CD4-positive, CD25-positive, alpha-beta regulatory T cell (primary cell): ENCODE measurements around the gene TIMM17A. TPM values are rescaled to one million over a fixed set of nuclear protein-coding genes. Genes with fewer than 3 reads are reported as not detected.

ENCODE experiments used
- ATAC-seq, 2 donors: fragments of 150-1000 bp; cut with Tn5 transposase; one replicate each; pipeline ENCODE4 v1.10.0; 2021; ENCODE audit warnings: low read depth in 2 of 2, moderate number of reproducible peaks in 2 of 2, moderate library complexity in 1 of 2
- DNase-seq, 3 donors: peaks; one replicate each; pipeline versions ENCODE4 v3.0.0 to v3.0.0-alpha.2; 2012 to 2022; ENCODE audit warnings: mixed read lengths in 1 of 3
- H3K27ac ChIP-seq: one replicate; pipeline ENCODE4 v1.7.0; 2013; ENCODE audit warnings: mild to moderate bottlenecking, low read length; ENCODE audit not compliant: insufficient read depth, poor library complexity, severe bottlenecking
- H3K27me3 ChIP-seq: one replicate; pipeline ENCODE4 v1.7.0; 2013; ENCODE audit warnings: low read length; ENCODE audit not compliant: control insufficient read depth, insufficient read depth
- H3K36me3 ChIP-seq: one replicate; pipeline ENCODE4 v1.7.0; 2013; ENCODE audit warnings: mild to moderate bottlenecking, low read length, moderate library complexity; ENCODE audit not compliant: control insufficient read depth, insufficient read depth
- H3K4me1 ChIP-seq: 2 replicates; pipeline ENCODE4 v1.7.0; 2013; ENCODE audit warnings: mild to moderate bottlenecking, low read length; ENCODE audit not compliant: insufficient read depth, control insufficient read depth, poor library complexity, severe bottlenecking
- H3K4me3 ChIP-seq: one replicate; pipeline ENCODE4 v1.7.0; 2013; ENCODE audit warnings: low read depth, mild to moderate bottlenecking, low read length, moderate library complexity
- H3K9me3 ChIP-seq, 2 experiments: 1 replicate in 1 of 2; 2 replicates in 1 of 2; pipeline ENCODE4 v1.7.0; 2013; ENCODE audit warnings: low read length in 2 of 2, mild to moderate bottlenecking in 1 of 2, moderate library complexity in 1 of 2; ENCODE audit not compliant: control insufficient read depth in 2 of 2
- H3K27ac Mint-ChIP-seq, 3 donors: one replicate each; pipeline ENCODE4 v1.8.0; 2020 to 2022; ENCODE audit warnings: mild to moderate bottlenecking in 3 of 3, mixed read lengths in 3 of 3, moderate library complexity in 2 of 3
- H3K27me3 Mint-ChIP-seq: one replicate; pipeline ENCODE4 v1.8.0; 2022; ENCODE audit warnings: mild to moderate bottlenecking, mixed read lengths
- H3K36me3 Mint-ChIP-seq: one replicate; pipeline ENCODE4 v1.8.0; 2020; ENCODE audit warnings: mixed read lengths
- H3K4me1 Mint-ChIP-seq, 4 donors: one replicate each; pipeline ENCODE4 v1.8.0; 2020 to 2022; ENCODE audit warnings: mixed read lengths in 4 of 4, mild to moderate bottlenecking in 1 of 4
- H3K4me3 Mint-ChIP-seq, 4 donors: one replicate each; pipeline ENCODE4 v1.8.0; 2020 to 2022; ENCODE audit warnings: mild to moderate bottlenecking in 4 of 4, mixed read lengths in 4 of 4, moderate library complexity in 3 of 4
- H3K9me3 Mint-ChIP-seq, 7 donors: one replicate each; pipeline ENCODE4 v1.8.0; 2020 to 2022; ENCODE audit warnings: mixed read lengths in 7 of 7, mild to moderate bottlenecking in 3 of 7, moderate library complexity in 2 of 7
- polyA plus RNA-seq, 4 donors: library from polyadenylated mRNA; unstranded; fragments of 300-500 nt; fragmentation: Illumina TruSeq; gene quantifications; one replicate each; pipeline ENCODE4 v1.2.3, GENCODE V29; 2021
- total RNA-seq: library from RNA; stranded (reverse); gene quantifications from one replicate; pipeline ENCODE4 v1.2.3, GENCODE V29; 2022

The TIMM17A gene
- total and polyA plus RNA-seq, 5 donors from 2014 or later, result 28.2 to 52.7 (median 37.0) TPM

DNA sequence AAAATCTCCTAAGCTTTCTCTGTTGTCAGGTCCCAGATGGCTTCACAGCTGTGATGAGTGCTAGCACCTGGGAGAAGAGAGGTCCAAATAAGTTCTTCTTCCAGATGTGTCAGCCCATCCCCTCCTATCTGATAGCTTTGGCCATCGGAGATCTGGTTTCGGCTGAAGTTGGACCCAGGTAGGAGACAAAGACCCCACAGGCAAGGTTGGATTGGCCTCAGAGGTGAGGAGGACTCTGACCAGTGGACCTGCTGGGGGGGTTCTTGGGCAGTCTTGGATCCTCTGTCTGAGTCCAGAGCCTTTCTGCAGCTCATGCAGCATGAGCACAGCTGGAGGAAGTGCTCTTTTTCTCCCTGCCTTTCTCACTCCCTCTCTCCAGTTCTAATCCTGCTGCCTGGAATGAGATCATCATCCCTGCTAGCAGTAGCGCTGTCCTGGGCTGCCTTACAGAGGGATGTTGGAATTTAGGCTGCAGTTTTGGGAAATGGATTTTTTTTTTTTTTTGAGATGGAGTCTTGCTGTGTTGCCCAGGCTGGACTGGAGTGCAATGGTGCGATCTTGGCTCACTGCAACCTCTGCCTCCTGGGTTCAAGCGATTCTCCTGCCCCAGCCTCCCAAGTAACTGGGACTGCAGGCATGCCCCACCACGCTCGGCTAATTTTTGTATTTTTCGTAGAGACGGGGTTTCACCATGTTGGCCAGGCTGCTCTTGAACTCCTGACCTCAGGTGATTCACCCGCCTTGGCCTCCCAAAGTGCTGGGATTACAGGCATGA lies 34.2 kb downstream of the TIMM17A start:
- H3K4me1 ChIP-seq, result no peaks in the 10 kb centered on the region
- Mint-ChIP-seq H3K4me1 (peaks cover 1 to 10% (median 4%) of the 10 kb centered on the region in 4 donors), H3K4me3 (no peak overlapping the region), H3K9me3 (no peaks in the 10 kb centered on the region), H3K36me3 (peaks cover 44% of the 10 kb centered on the region), H3K27me3 (no peaks in the 10 kb centered on the region), H3K27ac (no peak overlapping the region)
- ATAC-seq (no peak), DNase-seq (no peak)
- no peak overlapping the region for H3K4me3 ChIP-seq
- H3K9me3 ChIP-seq, result no peaks in the 10 kb centered on the region
- no peak overlapping the region for H3K27ac ChIP-seq
- no peaks in the 10 kb centered on the region for H3K27me3 ChIP-seq
- H3K36me3 ChIP-seq, result peaks cover 49% of the 10 kb centered on the region

DNA sequence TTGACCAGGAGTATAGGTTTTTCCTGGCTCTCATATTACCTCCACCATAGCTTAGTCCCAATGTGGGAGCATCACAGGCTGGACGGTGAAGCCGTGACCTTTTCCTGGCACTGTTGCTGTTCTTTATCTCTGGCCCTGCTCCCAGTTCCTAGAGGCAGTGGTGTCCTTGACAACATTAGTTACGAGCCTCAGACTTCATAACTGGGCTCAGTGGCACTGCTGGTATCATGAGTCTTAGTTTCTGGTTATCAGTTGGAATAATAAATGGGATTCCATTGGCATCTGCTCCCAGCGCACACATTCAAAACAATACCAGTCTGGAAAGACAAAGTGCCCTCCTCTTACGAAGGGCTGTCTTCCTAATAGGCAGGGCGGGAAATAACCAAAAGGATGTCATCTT lies 35.1 kb downstream of the TIMM17A start:
- Histone ChIP-seq H3K27me3 (no peaks in the 10 kb centered on the region), H3K36me3 (peaks cover 50% of the 10 kb centered on the region), H3K9me3 (no peaks in the 10 kb centered on the region), H3K4me1 (no peaks in the 10 kb centered on the region), H3K27ac (no peak overlapping the region), H3K4me3 (no peak overlapping the region)
- Mint-ChIP-seq H3K4me1 (peaks cover 0 to 6% (median under 1%) of the 10 kb centered on the region in 4 donors), H3K4me3 (no peak overlapping the region), H3K36me3 (peaks cover 48% of the 10 kb centered on the region), H3K27ac (no peak overlapping the region), H3K27me3 (no peaks in the 10 kb centered on the region), H3K9me3 (no peaks in the 10 kb centered on the region)
- ATAC-seq, result no peak
- no peak for DNase-seq

DNA sequence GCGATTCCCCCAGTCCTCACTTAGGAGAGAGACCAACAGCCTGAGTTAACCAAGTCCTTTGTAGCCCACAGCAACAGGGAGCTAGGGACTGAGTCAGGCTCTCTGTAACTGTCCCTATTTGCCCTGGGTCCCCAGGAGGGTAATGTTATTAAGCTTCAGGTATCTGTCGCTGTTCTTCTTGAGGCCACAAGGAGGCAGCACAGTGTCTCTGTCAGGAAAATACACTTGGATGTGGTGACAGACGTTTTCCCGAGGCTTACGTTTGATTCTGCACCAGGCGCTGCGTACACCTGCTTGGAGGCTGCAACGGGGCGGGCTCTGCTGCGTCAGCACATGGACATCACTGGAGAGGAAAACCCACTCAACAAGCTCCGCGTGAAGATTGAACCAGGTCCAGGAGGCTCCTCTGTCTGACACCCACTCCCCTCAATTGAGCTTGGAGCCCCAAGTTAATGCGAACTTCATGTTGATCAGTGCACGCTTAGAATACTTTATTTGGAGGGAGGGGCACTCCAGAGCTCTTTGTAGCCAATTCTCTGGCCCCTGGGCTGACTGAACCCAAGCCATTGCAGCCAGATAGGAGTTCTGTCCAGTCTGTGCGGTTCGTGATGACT lies 44.4 kb downstream of the TIMM17A start:
- Histone ChIP-seq H3K4me3 (no peak overlapping the region), H3K36me3 (peaks cover 59% of the 10 kb centered on the region), H3K4me1 (no peaks in the 10 kb centered on the region), H3K27ac (no peak overlapping the region), H3K9me3 (no peaks in the 10 kb centered on the region), H3K27me3 (no peaks in the 10 kb centered on the region)
- Mint-ChIP-seq H3K4me3 (no peak overlapping the region), H3K9me3 (no peaks in the 10 kb centered on the region), H3K27ac (no peak overlapping the region), H3K27me3 (no peaks in the 10 kb centered on the region), H3K4me1 (no peaks in the 10 kb centered on the region), H3K36me3 (peaks cover 58% of the 10 kb centered on the region)
- ATAC-seq, result peak; percentile 61 to 62
- peak in 2 of 3 donors; percentile 22 to 56 for DNase-seq

DNA sequence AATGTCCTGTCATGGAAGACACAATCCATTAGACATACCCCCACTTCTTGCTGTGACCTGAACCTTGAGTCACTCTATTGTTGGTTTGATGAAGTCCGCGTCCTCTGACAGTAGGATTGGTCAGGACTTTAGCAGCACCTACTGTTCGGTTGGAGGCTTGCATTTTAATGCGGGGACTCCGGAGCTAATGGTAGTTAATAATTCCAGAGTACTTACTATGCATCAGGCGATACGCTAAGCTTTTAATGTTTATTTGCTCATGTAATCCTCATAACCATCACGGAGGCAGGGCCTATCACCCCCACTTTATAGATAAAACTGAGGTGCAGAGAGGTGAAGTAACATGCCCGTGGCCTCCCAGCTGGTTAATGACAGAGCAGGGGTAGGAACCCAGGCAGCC lies 47.2 kb downstream of the TIMM17A start:
- Histone ChIP-seq H3K4me3 (no peak overlapping the region), H3K9me3 (no peaks in the 10 kb centered on the region), H3K36me3 (peaks cover 57% of the 10 kb centered on the region), H3K27ac (no peak overlapping the region), H3K4me1 (no peaks in the 10 kb centered on the region), H3K27me3 (no peaks in the 10 kb centered on the region)
- peaks cover 62% of the 10 kb centered on the region for H3K36me3 Mint-ChIP-seq
- ATAC-seq (no peak), DNase-seq (no peak)
- H3K27me3 Mint-ChIP-seq, result no peaks in the 10 kb centered on the region
- H3K27ac Mint-ChIP-seq, result no peak overlapping the region
- no peaks in the 10 kb centered on the region for H3K4me1 Mint-ChIP-seq
- no peak overlapping the region for H3K4me3 Mint-ChIP-seq
- no peaks in the 10 kb centered on the region for H3K9me3 Mint-ChIP-seq

DNA sequence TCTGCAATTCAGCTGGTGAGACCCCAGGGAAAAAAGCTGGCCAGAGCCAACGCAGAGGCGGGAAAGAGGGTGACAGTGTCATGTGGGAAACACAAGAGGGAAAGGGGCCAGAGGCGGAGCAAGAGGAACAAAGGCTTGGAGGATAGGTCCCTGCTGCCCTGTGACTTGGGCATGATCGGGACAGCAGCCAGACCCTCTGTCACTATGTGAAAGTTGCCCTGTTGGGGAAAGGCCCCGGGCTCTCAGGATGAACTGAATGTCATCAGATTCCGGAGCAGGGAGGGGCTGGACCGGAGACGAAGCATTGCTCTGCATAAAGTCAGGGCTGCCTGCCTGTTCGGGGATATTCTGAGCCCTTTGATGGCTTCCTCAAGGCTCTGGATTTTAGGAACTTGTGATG lies 49.4 kb downstream of the TIMM17A start:
- Histone ChIP-seq H3K27me3 (no peaks in the 10 kb centered on the region), H3K27ac (no peak overlapping the region), H3K9me3 (no peaks in the 10 kb centered on the region), H3K4me1 (no peaks in the 10 kb centered on the region), H3K4me3 (no peak overlapping the region), H3K36me3 (peaks cover 55% of the 10 kb centered on the region)
- Mint-ChIP-seq H3K4me1 (peaks cover 0 to 3% (median 3%) of the 10 kb centered on the region in 4 donors), H3K36me3 (peaks cover 58% of the 10 kb centered on the region), H3K27ac (no peak overlapping the region), H3K9me3 (no peaks in the 10 kb centered on the region), H3K4me3 (no peak overlapping the region), H3K27me3 (no peaks in the 10 kb centered on the region)
- ATAC-seq, result no peak
- DNase-seq, result no peak

DNA sequence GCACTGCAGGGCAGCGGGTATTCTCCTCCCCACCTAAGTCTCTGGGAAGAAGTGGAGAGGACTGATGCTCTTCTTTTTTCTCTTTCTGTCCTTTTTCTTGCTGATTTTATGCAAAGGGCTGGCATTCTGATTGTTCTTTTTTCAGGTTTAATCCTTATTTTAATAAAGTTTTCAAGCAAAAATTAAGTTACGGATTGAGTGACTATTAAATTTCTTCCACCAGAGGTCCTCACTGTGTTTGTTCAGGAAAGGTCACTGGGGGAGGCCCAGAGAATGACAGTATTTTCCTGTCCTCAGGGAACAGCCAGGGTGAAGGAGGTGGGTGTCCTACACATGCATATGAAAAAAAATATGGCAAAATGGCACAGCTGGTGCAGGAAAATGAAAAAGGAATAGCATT lies 50.7 kb downstream of the TIMM17A start:
- H3K36me3 Mint-ChIP-seq, result peaks cover 51% of the 10 kb centered on the region

DNA sequence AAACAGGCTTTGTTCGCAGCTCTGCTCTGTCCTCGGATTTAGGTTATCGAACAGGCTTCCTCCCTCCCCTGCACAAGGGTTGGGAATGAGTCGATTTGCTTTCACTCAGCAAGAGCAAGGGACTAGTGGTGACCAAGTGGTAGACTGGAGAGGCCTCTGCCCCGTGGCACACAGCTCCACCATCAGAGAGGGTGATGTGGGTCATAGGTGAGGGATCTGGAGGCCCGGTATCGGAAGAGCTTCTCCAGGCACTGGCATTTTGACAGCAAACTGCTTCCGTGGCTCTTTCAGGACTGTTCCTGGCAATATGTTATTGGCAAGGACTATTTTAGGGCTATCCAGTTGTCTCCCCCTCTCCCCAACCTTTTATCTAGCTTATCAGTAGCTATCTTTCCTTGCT lies 52.0 kb downstream of the TIMM17A start:
- H3K27ac Mint-ChIP-seq, result no peak overlapping the region

More for the DNA sequence above, 50.7 kb downstream of the TIMM17A start:
- Mint-ChIP-seq H3K4me1 (peaks cover 0 to 4% (median 3%) of the 10 kb centered on the region in 4 donors), H3K9me3 (no peaks in the 10 kb centered on the region), H3K27ac (no peak overlapping the region), H3K4me3 (no peak overlapping the region), H3K27me3 (no peaks in the 10 kb centered on the region)
- ATAC-seq (no peak), DNase-seq (no peak)
- Histone ChIP-seq H3K9me3 (no peaks in the 10 kb centered on the region), H3K4me3 (no peak overlapping the region), H3K27me3 (no peaks in the 10 kb centered on the region), H3K36me3 (peaks cover 48% of the 10 kb centered on the region), H3K27ac (no peak overlapping the region), H3K4me1 (no peaks in the 10 kb centered on the region)

More for the DNA sequence above, 52.0 kb downstream of the TIMM17A start:
- ATAC-seq (no peak), DNase-seq (no peak)
- H3K4me1 ChIP-seq, result no peaks in the 10 kb centered on the region
- no peak overlapping the region for H3K4me3 ChIP-seq
- H3K27ac ChIP-seq, result no peak overlapping the region
- Mint-ChIP-seq H3K4me1 (peaks cover 0 to 4% (median 3%) of the 10 kb centered on the region in 4 donors), H3K4me3 (no peak overlapping the region), H3K9me3 (no peaks in the 10 kb centered on the region), H3K36me3 (peaks cover 41% of the 10 kb centered on the region), H3K27me3 (no peaks in the 10 kb centered on the region)
- no peaks in the 10 kb centered on the region for H3K27me3 ChIP-seq
- peaks cover 39% of the 10 kb centered on the region for H3K36me3 ChIP-seq
- H3K9me3 ChIP-seq, result no peaks in the 10 kb centered on the region
